Liver (tissue), 9 donors: Measurements from ENCODE around the gene LEMD2. TPM values are rescaled to one million over a fixed set of nuclear protein-coding genes. Genes with fewer than 3 reads are reported as not detected.

Experiments
- DNase-seq: peaks from one replicate; pipeline ENCODE4 v3.0.0-alpha.2; 2017; ENCODE audit warnings: low spot score
- H3K27ac ChIP-seq, 2 donors: one replicate each; pipeline ENCODE4 v1.7.0; 2013; ENCODE audit warnings: inconsistent platforms in 2 of 2, low read length in 2 of 2, control low read depth in 1 of 2, low read depth in 1 of 2, mild to moderate bottlenecking in 1 of 2
- H3K27me3 ChIP-seq, 4 donors: one replicate each; pipeline versions ENCODE4 v1.6.1 to v1.7.0; 2013; ENCODE audit warnings: low read length in 3 of 4, inconsistent platforms in 1 of 4, mild to moderate bottlenecking in 1 of 4, moderate library complexity in 1 of 4; ENCODE audit not compliant: control insufficient read depth in 4 of 4, insufficient read depth in 4 of 4
- H3K36me3 ChIP-seq, 4 donors: one replicate each; pipeline versions ENCODE4 v1.6.1 to v1.7.0; 2013; ENCODE audit warnings: low read length in 3 of 4, mild to moderate bottlenecking in 3 of 4, low read depth in 1 of 4, moderate library complexity in 1 of 4; ENCODE audit not compliant: control insufficient read depth in 4 of 4, insufficient read depth in 3 of 4
- H3K4me1 ChIP-seq, 4 donors: one replicate each; pipeline versions ENCODE4 v1.6.1 to v1.7.0; 2013; ENCODE audit warnings: low read length in 3 of 4, mild to moderate bottlenecking in 3 of 4, moderate library complexity in 1 of 4; ENCODE audit not compliant: control insufficient read depth in 4 of 4, insufficient read depth in 4 of 4
- H3K4me3 ChIP-seq, 3 donors: one replicate each; pipeline versions ENCODE4 v1.6.1 to v1.7.0; 2013; ENCODE audit warnings: low read length in 3 of 3, control low read depth in 1 of 3, low read depth in 1 of 3, mild to moderate bottlenecking in 1 of 3
- H3K9ac ChIP-seq, 2 donors: one replicate each; pipeline ENCODE4 v1.7.0; 2013; ENCODE audit warnings: low read length in 2 of 2, mild to moderate bottlenecking in 2 of 2, moderate library complexity in 2 of 2, control low read depth in 1 of 2, low read depth in 1 of 2
- H3K9me3 ChIP-seq, 4 donors: one replicate each; pipeline versions ENCODE4 v1.6.1 to v1.7.0; 2013; ENCODE audit warnings: low read length in 3 of 4; ENCODE audit not compliant: control insufficient read depth in 4 of 4
- ATF3 ChIP-seq: IDR thresholded peaks from 2 replicates; pipeline ENCODE4 v1.6.1; 2016; ENCODE audit warnings: antibody characterized with exemption
- CTCF ChIP-seq: fragments of 150-350 bp; IDR thresholded peaks from 2 replicates; pipeline ENCODE4 v1.5.1; 2017; ENCODE audit warnings: improper control_type of control experiment, low read depth, low read length; ENCODE audit not compliant: missing input control
- EGR1 ChIP-seq, 2 donors: IDR thresholded peaks; 2 replicates each; pipeline ENCODE4 v1.6.1; 2016 to 2018; ENCODE audit warnings: antibody characterized with exemption in 2 of 2, low read depth in 2 of 2
- FOXA1 ChIP-seq: IDR thresholded peaks from 2 replicates; pipeline ENCODE4 v1.6.1; 2016; ENCODE audit warnings: antibody characterized with exemption
- FOXA2 ChIP-seq: IDR thresholded peaks from 2 replicates; pipeline ENCODE4 v1.6.1; 2016; ENCODE audit warnings: antibody characterized with exemption
- GABPA ChIP-seq, 2 donors: IDR thresholded peaks in 1 of 2; conservative IDR thresholded peaks in 1 of 2; 2 replicates each; pipeline ENCODE4 v1.6.1; 2016; ENCODE audit warnings: antibody characterized with exemption in 2 of 2, mild to moderate bottlenecking in 1 of 2, moderate library complexity in 1 of 2
- HNF4A ChIP-seq, 2 donors: conservative IDR thresholded peaks; 2 replicates each; pipeline ENCODE4 v1.6.1; 2016; ENCODE audit warnings: antibody characterized with exemption in 2 of 2, mild to moderate bottlenecking in 2 of 2
- HNF4G ChIP-seq: IDR thresholded peaks from 2 replicates; pipeline ENCODE4 v1.6.1; 2016; ENCODE audit warnings: antibody characterized with exemption
- JUND ChIP-seq, 2 donors: IDR thresholded peaks; 2 replicates each; pipeline ENCODE4 v1.6.1; 2016; ENCODE audit warnings: antibody characterized with exemption in 2 of 2
- MAX ChIP-seq: IDR thresholded peaks from 2 replicates; pipeline ENCODE4 v1.6.1; 2016; ENCODE audit warnings: antibody characterized with exemption
- NR2F2 ChIP-seq: IDR thresholded peaks from 2 replicates; pipeline ENCODE4 v1.6.1; 2016; ENCODE audit warnings: antibody characterized with exemption
- RAD21 ChIP-seq, 2 donors: IDR thresholded peaks; 2 replicates each; pipeline ENCODE4 v1.6.1; 2016; ENCODE audit warnings: antibody characterized with exemption in 2 of 2, mild to moderate bottlenecking in 2 of 2
- REST ChIP-seq: IDR thresholded peaks from 2 replicates; pipeline ENCODE4 v1.6.1; 2016; ENCODE audit warnings: antibody characterized with exemption, mild to moderate bottlenecking
- RXRA ChIP-seq, 2 donors: IDR thresholded peaks; 2 replicates each; pipeline ENCODE4 v1.6.1; 2017 to 2018; ENCODE audit warnings: antibody characterized with exemption in 2 of 2, mild to moderate bottlenecking in 1 of 2
- SP1 ChIP-seq: IDR thresholded peaks from 2 replicates; pipeline ENCODE4 v1.6.1; 2018; ENCODE audit warnings: antibody characterized with exemption, mild to moderate bottlenecking
- TAF1 ChIP-seq: conservative IDR thresholded peaks from 2 replicates; pipeline ENCODE4 v1.6.1; 2016; ENCODE audit warnings: antibody characterized with exemption, mild to moderate bottlenecking
- YY1 ChIP-seq: IDR thresholded peaks from 2 replicates; pipeline ENCODE4 v1.6.1; 2016; ENCODE audit warnings: antibody characterized with exemption, mild to moderate bottlenecking
- ZBTB33 ChIP-seq: IDR thresholded peaks from 2 replicates; pipeline ENCODE4 v1.6.1; 2016; ENCODE audit warnings: antibody characterized with exemption
- WGBS: extraction: QIAGEN DNeasy Blood & Tissue Kit; methylation state at CpG from one replicate; pipeline ENCODE4 v1.1.7; 2013; 5-methylcytosine and 5-hydroxymethylcytosine counted together
- polyA plus RNA-seq, 2 donors: library from polyadenylated mRNA; stranded (reverse) in 1 of 2; unstranded in 1 of 2; fragments of 200-250 nt in 1 of 2; fragments of >200 nt in 1 of 2; fragmentation: Nextera tagmentation in 1 of 2; extraction: Ambion mirVana in 1 of 2; gene quantifications; one replicate each; pipeline versions ENCODE4 v1.2.1 to v1.2.3, GENCODE V29; 2013 to 2015
- total RNA-seq, 2 donors: library from RNA; depleted of rRNA; stranded (reverse); fragments of >200 nt; gene quantifications; one replicate each; pipeline ENCODE4 v1.2.3, GENCODE V29; 2014
- donor health status: healthy.
- donor health status: healthy.
- donor health status: healthy.
- donor health status: healthy.
- donor health status: healthy.

The LEMD2 gene
- total and polyA plus RNA-seq, 4 donors, result 6.5 to 23.1 (median 16.6) TPM

GRCh38 chr6:33749401-33749800 lies 39.5 kb downstream of the LEMD2 start:
- Histone ChIP-seq H3K4me1 (peaks cover 2 to 44% (median 26%) of the 10 kb centered on the region in 4 donors), H3K27ac (no peak overlapping the region), H3K36me3 (no peaks in the 10 kb centered on the region), H3K27me3 (no peaks in the 10 kb centered on the region), H3K4me3 (no peak overlapping the region), H3K9me3 (no peaks in the 10 kb centered on the region), H3K9ac (no peak overlapping the region)
- 84% methylated on average over 7 of the region's 7 CpGs for WGBS
- TF ChIP-seq HNF4A (conservative IDR thresholded peaks at IDR 0.05), result no peak
- no peak for TF ChIP-seq REST
- no peak for TF ChIP-seq MAX
- TF ChIP-seq CTCF, result no peak
- no peak for DNase-seq

GRCh38 chr6:33748841-33749240 lies 40.1 kb downstream of the LEMD2 start:
- Histone ChIP-seq H3K9ac (no peak overlapping the region), H3K36me3 (no peaks in the 10 kb centered on the region)
- no peak for DNase-seq

More at GRCh38 chr6:33748841-33749240, 40.1 kb downstream of the LEMD2 start:
- H3K4me3 ChIP-seq, result no peak overlapping the region
- no peak overlapping the region for H3K27ac ChIP-seq
- TF ChIP-seq ZBTB33 (no peak), REST (no peak), RXRA (IDR thresholded peaks at IDR 0.05) (no peak), GABPA (IDR thresholded peaks at IDR 0.05 in 1 of 2, conservative IDR thresholded peaks at IDR 0.05 in 1 of 2) (no peak), YY1 (no peak), SP1 (no peak), CTCF (no peak), NR2F2 (no peak), EGR1 (IDR thresholded peaks at IDR 0.05; ENCODE audit: low read depth in 2 of 2) (no peak), JUND (IDR thresholded peaks at IDR 0.05) (no peak), FOXA2 (no peak), HNF4A (conservative IDR thresholded peaks at IDR 0.05) (no peak), MAX (no peak), TAF1 (no peak), HNF4G (no peak), ATF3 (no peak), FOXA1 (no peak), RAD21 (IDR thresholded peaks at IDR 0.05) (no peak)
- H3K27me3 ChIP-seq, result no peaks in the 10 kb centered on the region
- no peaks in the 10 kb centered on the region for H3K9me3 ChIP-seq
- 89% methylated on average over 4 of the region's 4 CpGs for WGBS
- peaks cover 2 to 49% (median 31%) of the 10 kb centered on the region in 4 donors for H3K4me1 ChIP-seq
